NT2/D1 (cell line): ENCODE data around the gene SUSD3.

ENCODE experiments used
- DNase-seq: peaks from one replicate; pipeline ENCODE4 v3.0.0-alpha.2; 2011; ENCODE audit warnings: low read depth, low spot score
- H3K27me3 ChIP-seq: 2 replicates; pipeline ENCODE4 v1.6.0; 2011; ENCODE audit warnings: mild to moderate bottlenecking; ENCODE audit not compliant: insufficient read length, insufficient read depth
- H3K36me3 ChIP-seq: 2 replicates; pipeline ENCODE4 v1.6.1; 2011; ENCODE audit warnings: mild to moderate bottlenecking, low read length, mixed read lengths; ENCODE audit not compliant: insufficient read depth, insufficient read length
- H3K4me1 ChIP-seq: 2 replicates; pipeline ENCODE4 v1.5.1; 2011; ENCODE audit not compliant: insufficient read depth, insufficient read length
- H3K4me3 ChIP-seq: 2 replicates; pipeline ENCODE4 v1.5.1; 2011; ENCODE audit warnings: low read depth; ENCODE audit not compliant: insufficient read length
- H3K9ac ChIP-seq: 2 replicates; pipeline ENCODE4 v1.6.0; 2011; ENCODE audit warnings: low read depth; ENCODE audit not compliant: insufficient read length
- H3K9me3 ChIP-seq: 2 replicates; pipeline ENCODE4 v1.5.1; 2011; ENCODE audit warnings: mild to moderate bottlenecking, low read length; ENCODE audit not compliant: insufficient read depth
- SUZ12 ChIP-seq: IDR thresholded peaks from 2 replicates; pipeline ENCODE4 v1.6.1; 2011; ENCODE audit not compliant: insufficient read length, insufficient read depth; ENCODE audit errors: extremely low read depth
- YY1 ChIP-seq: IDR thresholded peaks from 2 replicates; pipeline ENCODE4 v1.6.1; 2011; ENCODE audit not compliant: insufficient read length, insufficient read depth
- ZNF274 ChIP-seq: IDR thresholded peaks from 2 replicates; pipeline ENCODE4 v1.6.1; 2011; ENCODE audit warnings: mild to moderate bottlenecking, low read depth, low read length

Gene SUSD3

DNA sequence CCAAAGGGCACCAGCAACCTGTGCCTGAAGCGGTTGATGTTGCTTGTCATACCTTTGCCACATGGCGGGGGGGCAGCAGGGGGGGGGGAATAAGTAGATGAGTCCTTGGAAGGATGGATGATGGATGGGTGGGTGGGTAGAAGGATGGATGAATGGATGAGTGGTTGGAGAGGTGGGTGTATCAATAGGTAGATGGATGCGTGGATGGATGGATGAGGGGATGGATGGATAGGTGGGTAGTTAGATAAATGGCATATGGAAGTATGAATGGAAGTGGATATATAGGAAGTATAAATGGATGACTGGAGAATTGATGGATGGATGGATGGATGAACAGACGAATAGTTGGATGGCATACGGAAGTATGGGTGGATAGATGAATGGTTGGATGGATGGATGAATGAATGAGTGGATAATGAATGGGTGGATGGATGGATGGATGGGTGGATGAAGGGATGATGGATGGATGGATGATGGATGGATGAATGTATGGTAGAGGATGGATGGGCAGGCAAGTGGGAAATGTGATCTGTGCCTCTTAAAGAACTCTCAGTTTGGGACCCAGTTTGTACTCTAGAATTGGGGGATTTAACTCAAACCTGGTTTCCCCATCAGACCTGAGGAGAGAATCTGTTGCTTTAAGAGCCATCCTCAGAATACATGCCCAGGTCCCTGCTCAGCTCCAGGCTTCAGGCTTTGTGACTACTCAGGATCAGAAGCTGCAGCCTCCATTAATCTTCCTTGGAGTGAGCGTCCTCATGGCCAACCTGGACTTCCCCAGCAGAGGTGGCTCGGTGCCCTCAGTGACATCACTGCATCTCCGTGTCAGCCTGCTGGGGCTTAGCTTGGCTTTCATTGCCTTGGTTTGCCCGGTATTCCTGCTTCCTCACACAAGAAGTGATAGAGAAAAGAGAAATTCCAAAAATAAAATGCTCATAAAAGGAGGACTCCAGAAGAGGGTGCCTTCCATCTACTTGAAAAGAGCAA is 27.6 kb upstream of the SUSD3 start:
- DNase-seq: no peak
- H3K4me1 ChIP-seq: peaks cover 18% of the 10 kb centered on the region
- no peaks in the 10 kb centered on the region for H3K36me3 ChIP-seq

DNA sequence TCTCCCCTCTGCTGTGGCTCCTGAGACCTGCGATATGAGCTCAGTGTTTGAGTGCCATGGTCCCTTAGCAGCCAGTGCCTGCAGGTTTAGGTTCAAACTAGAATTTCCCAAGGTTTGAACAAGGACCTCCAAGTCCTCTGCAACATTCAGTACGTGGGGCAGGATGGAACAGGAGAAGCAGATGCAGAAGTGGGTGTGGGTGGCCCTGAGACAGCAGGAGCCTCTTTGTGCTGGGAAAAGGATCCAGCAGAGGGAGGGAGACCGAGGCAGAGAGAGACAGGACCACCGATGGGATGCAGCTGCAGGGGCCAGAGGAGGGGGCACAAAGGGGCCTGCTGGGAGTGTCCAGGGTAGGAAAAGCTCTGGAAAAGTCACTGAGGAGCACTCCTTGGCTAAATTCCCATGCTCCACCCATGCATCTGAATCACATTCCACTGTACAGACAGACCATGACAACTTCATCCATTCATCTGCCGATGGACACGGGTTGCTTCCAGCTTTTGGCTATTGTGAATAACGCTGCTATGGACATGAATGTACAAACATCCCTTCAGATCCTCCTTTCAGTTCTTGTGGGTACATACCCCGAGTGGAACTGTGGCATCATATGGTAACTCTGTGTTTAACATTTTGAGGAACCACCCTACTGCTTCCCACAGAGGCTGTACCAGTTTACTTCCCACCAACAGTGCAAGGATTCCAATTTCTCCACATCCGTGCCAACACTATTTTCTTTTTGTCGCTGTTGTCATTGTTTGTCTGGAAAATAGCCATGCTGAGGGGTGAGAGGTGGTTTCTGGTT is 26.7 kb upstream of the SUSD3 start:
- H3K36me3 ChIP-seq: no peaks in the 10 kb centered on the region
- H3K4me3 ChIP-seq: no peak overlapping the region
- no peak for TF ChIP-seq ZNF274
- TF ChIP-seq SUZ12: no peak
- no peak for TF ChIP-seq YY1
- H3K27me3 ChIP-seq: no peaks in the 10 kb centered on the region
- DNase-seq: no peak
- no peak overlapping the region for H3K9ac ChIP-seq
- H3K9me3 ChIP-seq: no peaks in the 10 kb centered on the region
- peaks cover 10% of the 10 kb centered on the region for H3K4me1 ChIP-seq

More for the DNA sequence above, 27.6 kb upstream of the SUSD3 start:
- Histone ChIP-seq H3K9ac (no peak overlapping the region), H3K27me3 (no peaks in the 10 kb centered on the region), H3K4me3 (no peak overlapping the region), H3K9me3 (no peaks in the 10 kb centered on the region)
- no peak for TF ChIP-seq SUZ12
- TF ChIP-seq YY1: no peak
- no peak for TF ChIP-seq ZNF274

DNA sequence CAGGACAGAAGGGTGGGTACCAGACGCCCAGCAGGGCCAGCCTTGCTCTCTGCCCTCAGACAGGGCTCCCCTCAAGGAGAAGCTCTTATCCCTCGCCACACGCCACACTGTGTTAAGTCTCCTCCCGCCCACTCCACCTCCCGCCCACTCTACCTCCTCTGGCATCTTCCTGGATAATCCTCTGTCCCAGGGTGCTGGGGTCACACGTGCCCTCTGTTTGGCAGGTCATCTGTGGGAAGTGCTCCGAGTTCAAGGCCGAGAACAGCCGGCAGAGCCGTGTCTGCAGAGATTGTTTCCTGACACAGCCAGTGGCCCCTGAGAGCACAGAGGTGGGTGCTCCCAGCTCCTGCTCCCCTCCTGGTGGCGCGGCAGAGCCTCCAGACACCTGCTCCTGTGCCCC is 26.0 kb upstream of the SUSD3 start:
- no peak overlapping the region for H3K4me3 ChIP-seq
- no peaks in the 10 kb centered on the region for H3K9me3 ChIP-seq
- no peak overlapping the region for H3K9ac ChIP-seq
- TF ChIP-seq ZNF274 (no peak), YY1 (no peak), SUZ12 (no peak)
- peaks cover 16% of the 10 kb centered on the region for H3K4me1 ChIP-seq
- H3K36me3 ChIP-seq: no peaks in the 10 kb centered on the region
- H3K27me3 ChIP-seq: no peaks in the 10 kb centered on the region
- DNase-seq: no peak

DNA sequence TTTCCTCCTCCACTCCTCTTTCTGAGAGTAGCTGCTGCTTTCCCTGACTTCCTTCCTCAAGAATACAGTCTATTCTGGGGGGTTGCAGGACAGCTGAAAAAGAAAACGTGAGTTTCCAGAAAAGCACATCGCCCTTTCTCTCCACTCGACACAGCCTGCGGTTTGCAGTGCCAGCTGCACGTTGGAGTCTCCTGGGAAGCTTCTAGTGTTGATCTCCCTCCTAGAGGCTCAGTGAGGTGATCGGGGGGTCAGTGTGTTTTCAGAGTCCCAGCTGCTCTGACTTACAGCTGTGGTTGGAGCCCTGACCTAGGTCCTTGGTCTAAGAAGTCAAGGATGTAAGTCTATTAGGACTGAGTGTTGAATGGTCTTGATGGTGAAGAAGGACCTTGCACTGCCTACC is 25.0 kb upstream of the SUSD3 start:
- no peaks in the 10 kb centered on the region for H3K9me3 ChIP-seq
- H3K27me3 ChIP-seq: no peaks in the 10 kb centered on the region
- no peaks in the 10 kb centered on the region for H3K36me3 ChIP-seq
- no peak overlapping the region for H3K4me3 ChIP-seq
- H3K9ac ChIP-seq: no peak overlapping the region
- no peak for DNase-seq
- H3K4me1 ChIP-seq: peaks cover 21% of the 10 kb centered on the region
- TF ChIP-seq ZNF274 (no peak), SUZ12 (no peak), YY1 (no peak)

DNA sequence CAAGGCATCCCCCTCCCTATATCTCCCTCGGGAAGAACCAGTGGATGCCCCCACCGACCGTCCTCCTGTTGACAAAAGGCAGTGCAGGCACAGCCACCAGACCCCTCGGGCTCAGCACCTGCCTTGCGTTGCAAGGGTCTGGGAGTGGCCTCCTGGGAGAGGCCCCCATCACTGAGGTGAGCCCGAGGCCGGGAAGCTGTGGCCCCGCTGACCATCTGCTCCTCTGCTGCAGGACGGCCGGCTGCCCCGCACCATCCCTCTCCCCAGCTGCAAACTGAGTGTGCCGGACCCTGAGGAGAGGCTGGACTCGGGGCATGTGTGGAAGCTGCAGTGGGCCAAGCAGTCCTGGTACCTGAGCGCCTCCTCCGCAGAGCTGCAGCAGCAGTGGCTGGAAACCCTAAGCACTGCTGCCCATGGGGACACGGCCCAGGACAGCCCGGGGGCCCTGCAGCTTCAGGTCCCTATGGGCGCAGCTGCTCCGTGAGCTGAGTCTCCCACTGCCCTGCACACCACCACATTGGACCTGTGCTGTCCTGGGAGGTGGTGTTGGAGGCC is 23.3 kb upstream of the SUSD3 start:
- peaks cover 21% of the 10 kb centered on the region for H3K4me1 ChIP-seq
- H3K27me3 ChIP-seq: no peaks in the 10 kb centered on the region
- no peak overlapping the region for H3K4me3 ChIP-seq
- peak overlapping the region; percentile 26 for H3K9ac ChIP-seq
- H3K9me3 ChIP-seq: no peaks in the 10 kb centered on the region
- DNase-seq: no peak
- no peaks in the 10 kb centered on the region for H3K36me3 ChIP-seq
- no peak for TF ChIP-seq YY1

DNA sequence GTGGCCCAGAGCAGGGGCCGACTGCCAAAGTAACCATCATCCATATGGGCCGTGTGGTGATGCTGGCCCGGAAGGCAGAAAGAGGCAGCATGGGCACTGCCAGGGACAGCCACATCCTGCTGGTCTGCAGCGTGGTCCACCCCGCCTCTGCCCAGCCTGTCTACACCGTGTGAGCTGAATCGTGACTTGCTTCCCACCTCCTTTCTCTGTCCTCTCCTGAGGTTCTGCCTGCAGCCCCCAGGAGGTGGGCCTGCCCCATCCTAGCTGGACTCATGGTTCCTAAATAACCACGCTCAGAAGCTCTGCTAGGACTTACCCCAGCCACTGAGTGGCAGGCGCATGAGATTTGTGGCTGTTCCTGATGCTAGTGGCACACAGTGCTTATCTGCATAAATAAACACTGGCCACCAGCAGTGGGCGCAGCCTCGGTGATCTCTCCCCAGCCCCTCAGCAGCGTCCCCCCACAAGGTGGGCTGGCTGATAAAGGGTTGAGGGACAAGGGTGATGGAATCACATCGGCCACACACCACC is 22.6 kb upstream of the SUSD3 start:
- no peak for DNase-seq
- Histone ChIP-seq H3K9me3 (no peaks in the 10 kb centered on the region), H3K4me3 (no peak overlapping the region), H3K36me3 (no peaks in the 10 kb centered on the region), H3K27me3 (no peaks in the 10 kb centered on the region), H3K4me1 (peaks cover 21% of the 10 kb centered on the region), H3K9ac (no peak overlapping the region)
- TF ChIP-seq YY1 (no peak), SUZ12 (no peak), ZNF274 (no peak)
